D721Med (cell line): Measurements from ENCODE around the gene SLC4A1AP.

Experiments
- DNase-seq: peaks from one replicate; pipeline ENCODE4 v3.0.0; 2011; ENCODE audit warnings: low spot score; ENCODE audit not compliant: insufficient read length
- FAIRE-seq: peaks from 2 replicates; lab custom pipeline; 2011; peaks lifted over from hg19 to GRCh38; lab: Jason Lieb, UNC
- CTCF ChIP-seq: IDR thresholded peaks from 2 replicates; pipeline ENCODE4 v1.5.1; 2012; ENCODE audit warnings: mild to moderate bottlenecking, control low read depth; ENCODE audit not compliant: insufficient read depth; ENCODE audit errors: missing control alignments

The SLC4A1AP gene

GRCh38 chr2:27715318-27716210 is 51.9 kb downstream of the SLC4A1AP start:
- FAIRE-seq: no peak
- DNase-seq: no peak
- TF ChIP-seq CTCF: no peak

GRCh38 chr2:27716301-27717069 is 52.8 kb downstream of the SLC4A1AP start:
- FAIRE-seq: no peak

GRCh38 chr2:27717070-27717795 is 53.5 kb downstream of the SLC4A1AP start:
- DNase-seq (no peak), FAIRE-seq (no peak)
- TF ChIP-seq CTCF: no peak

More at GRCh38 chr2:27716301-27717069, 52.8 kb downstream of the SLC4A1AP start:
- no peak for TF ChIP-seq CTCF
- no peak for DNase-seq

GRCh38 chr2:27720004-27720551 is 56.4 kb downstream of the SLC4A1AP start:
- DNase-seq (no peak), FAIRE-seq (no peak)
- TF ChIP-seq CTCF: no peak

GRCh38 chr2:27721335-27721734 is 57.6 kb downstream of the SLC4A1AP start:
- no peak for FAIRE-seq
- no peak for TF ChIP-seq CTCF
- DNase-seq: no peak

- DNase-seq (no peak), FAIRE-seq (no peak)
- no peak for TF ChIP-seq CTCF
These were observed 58.3 kb downstream of the SLC4A1AP start for GRCh38 chr2:27721884-27722485.
